ENCODE measurements around the gene DNM3. TPM values are rescaled to one million over a fixed set of nuclear protein-coding genes. Genes with fewer than 3 reads are reported as not detected.
A peak's percentile ranks its signal among the peaks of the same experiment; 100 is the strongest.

Gene DNM3
- total RNA-seq, 1 donor from 2014 or later: 1.6 TPM

- ATAC-seq: no peak
Measured at GRCh38 chr1:171873664-171874063, 32.4 kb downstream of the DNM3 start.

GRCh38 chr1:171877701-171878100 lies 36.4 kb downstream of the DNM3 start:
- ATAC-seq: no peak

- ATAC-seq: no peak
Measured at GRCh38 chr1:171879556-171879955, 38.3 kb downstream of the DNM3 start.

- no peak for ATAC-seq
Measured at GRCh38 chr1:171881442-171881841, 40.1 kb downstream of the DNM3 start.

- ATAC-seq: no peak
Measured at GRCh38 chr1:171883849-171884248, 42.6 kb downstream of the DNM3 start.

- no peak for ATAC-seq
Measured at GRCh38 chr1:171884475-171884874, 43.2 kb downstream of the DNM3 start.

GRCh38 chr1:171890131-171890530 lies 48.8 kb downstream of the DNM3 start:
- no peak for ATAC-seq

- ATAC-seq: no peak
Measured at GRCh38 chr1:171896936-171897703, 55.8 kb downstream of the DNM3 start.

- peak; percentile 23 for ATAC-seq
Measured at GRCh38 chr1:171898941-171899340, 57.6 kb downstream of the DNM3 start.

GRCh38 chr1:171899838-171900237 lies 58.5 kb downstream of the DNM3 start:
- ATAC-seq: no peak

- no peak for ATAC-seq
Measured at GRCh38 chr1:171901245-171901644, 59.9 kb downstream of the DNM3 start.

GRCh38 chr1:171902527-171902926 lies 61.2 kb downstream of the DNM3 start:
- ATAC-seq: no peak

GRCh38 chr1:171904778-171905450 lies 63.6 kb downstream of the DNM3 start:
- ATAC-seq: no peak

- ATAC-seq: no peak
Measured at GRCh38 chr1:171909711-171910110, 68.4 kb downstream of the DNM3 start.

GRCh38 chr1:171910786-171911185 lies 69.5 kb downstream of the DNM3 start:
- ATAC-seq: no peak

- no peak for ATAC-seq
Measured at GRCh38 chr1:171911506-171911905, 70.2 kb downstream of the DNM3 start.

- ATAC-seq: no peak
Measured at GRCh38 chr1:171912509-171913175, 71.3 kb downstream of the DNM3 start.

- peak; percentile 51 for ATAC-seq
Measured at GRCh38 chr1:171913385-171913784, 72.1 kb downstream of the DNM3 start.

GRCh38 chr1:171916315-171916771 lies 75.0 kb downstream of the DNM3 start:
- peak; percentile 58 for ATAC-seq

- ATAC-seq: no peak
Measured at GRCh38 chr1:171917331-171917730, 76.0 kb downstream of the DNM3 start.

GRCh38 chr1:171919891-171920887 lies 78.9 kb downstream of the DNM3 start:
- ATAC-seq: no peak

GRCh38 chr1:171922999-171923398 lies 81.7 kb downstream of the DNM3 start:
- ATAC-seq: no peak
